ENCODE results near the gene TTYH3. TPM values are rescaled to one million over a fixed set of nuclear protein-coding genes. Genes with fewer than 3 reads are reported as not detected.

Gene TTYH3
- total RNA-seq, 1 donor from 2014 or later = 296 TPM

DNA sequence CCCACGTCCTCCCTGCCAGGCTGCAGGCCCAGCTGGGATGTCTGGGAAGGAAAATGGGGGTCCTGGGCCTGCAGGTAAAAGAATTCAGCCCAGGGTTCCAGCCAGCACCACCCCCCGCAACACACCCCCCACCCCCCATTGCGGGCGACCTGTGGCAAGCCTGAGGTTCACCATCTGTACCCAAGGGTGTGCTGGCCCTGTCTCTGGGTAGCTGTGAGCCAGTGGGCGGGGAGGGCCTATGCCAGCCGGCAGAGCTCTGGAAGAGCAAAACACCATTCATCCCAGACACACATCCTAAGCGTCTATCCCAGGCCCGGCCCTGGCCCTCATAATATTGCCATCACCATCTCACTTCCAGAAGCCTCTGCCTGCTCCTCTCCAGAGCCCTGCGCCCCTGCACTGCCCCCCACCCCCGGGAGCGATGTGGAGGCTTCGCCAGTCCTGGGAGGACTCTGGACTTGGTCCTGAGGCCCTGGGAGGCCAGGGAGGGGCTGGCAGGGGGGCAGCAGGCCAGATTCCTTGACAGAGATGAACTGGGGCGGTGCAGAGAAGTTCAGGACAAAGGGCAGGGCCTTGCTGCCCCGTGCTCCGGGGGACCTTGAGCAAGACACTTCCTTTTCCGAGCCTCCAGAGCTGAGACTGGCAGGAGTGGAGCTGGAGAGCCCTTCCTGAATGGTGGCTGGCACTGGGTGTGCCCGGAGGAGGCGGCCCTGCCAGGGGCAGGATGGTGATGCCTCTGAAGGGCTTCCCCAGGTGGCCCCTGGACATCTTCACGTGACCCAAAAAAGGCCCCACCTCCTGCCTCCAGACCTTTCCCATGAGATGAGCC is 8.7 kb upstream of the TTYH3 start:
- TF ChIP-seq, protein P1, sequence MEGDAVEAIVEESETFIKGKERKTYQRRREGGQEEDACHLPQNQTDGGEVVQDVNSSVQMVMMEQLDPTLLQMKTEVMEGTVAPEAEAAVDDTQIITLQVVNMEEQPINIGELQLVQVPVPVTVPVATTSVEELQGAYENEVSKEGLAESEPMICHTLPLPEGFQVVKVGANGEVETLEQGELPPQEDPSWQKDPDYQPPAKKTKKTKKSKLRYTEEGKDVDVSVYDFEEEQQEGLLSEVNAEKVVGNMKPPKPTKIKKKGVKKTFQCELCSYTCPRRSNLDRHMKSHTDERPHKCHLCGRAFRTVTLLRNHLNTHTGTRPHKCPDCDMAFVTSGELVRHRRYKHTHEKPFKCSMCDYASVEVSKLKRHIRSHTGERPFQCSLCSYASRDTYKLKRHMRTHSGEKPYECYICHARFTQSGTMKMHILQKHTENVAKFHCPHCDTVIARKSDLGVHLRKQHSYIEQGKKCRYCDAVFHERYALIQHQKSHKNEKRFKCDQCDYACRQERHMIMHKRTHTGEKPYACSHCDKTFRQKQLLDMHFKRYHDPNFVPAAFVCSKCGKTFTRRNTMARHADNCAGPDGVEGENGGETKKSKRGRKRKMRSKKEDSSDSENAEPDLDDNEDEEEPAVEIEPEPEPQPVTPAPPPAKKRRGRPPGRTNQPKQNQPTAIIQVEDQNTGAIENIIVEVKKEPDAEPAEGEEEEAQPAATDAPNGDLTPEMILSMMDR (IDR thresholded peaks at IDR 0.05; ENCODE audit: unreplicated experiment) = no peak
- peak overlapping the region; percentile 83 for H3K27ac Mint-ChIP-seq
- no peak overlapping the region for H3K4me3 Mint-ChIP-seq
- peaks cover 58% of the 10 kb centered on the region for H3K4me1 Mint-ChIP-seq
- no peak for DNase-seq (ENCODE audit: low spot score in 2 of 2, unreplicated experiment in 2 of 2)
- H3K27me3 Mint-ChIP-seq (ENCODE audit: low read depth) = no peaks in the 10 kb centered on the region
- H3K9me3 Mint-ChIP-seq = no peaks in the 10 kb centered on the region
- no peaks in the 10 kb centered on the region for H3K36me3 Mint-ChIP-seq

DNA sequence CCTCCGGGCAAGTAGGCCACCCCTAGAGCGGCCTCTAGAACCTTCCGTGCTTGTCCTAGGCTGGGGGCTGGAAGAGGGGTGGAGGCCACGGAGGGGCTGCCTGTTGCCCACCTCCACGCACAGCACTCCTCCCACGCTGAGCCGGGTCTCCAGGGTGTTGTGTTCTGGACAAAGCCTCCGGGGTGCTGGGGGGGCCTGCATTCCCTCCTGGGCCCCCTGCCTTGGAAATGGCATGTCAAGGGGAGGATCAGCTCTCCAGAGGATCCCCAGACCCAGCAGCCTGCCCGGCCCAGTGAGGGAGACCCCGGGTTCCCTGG is 8.1 kb upstream of the TTYH3 start:
- TF ChIP-seq, protein P1 (IDR thresholded peaks at IDR 0.05; ENCODE audit: unreplicated experiment) = no peak
- H3K9me3 Mint-ChIP-seq = no peaks in the 10 kb centered on the region
- no peaks in the 10 kb centered on the region for H3K36me3 Mint-ChIP-seq
- H3K27ac Mint-ChIP-seq = peak overlapping the region; percentile 83
- H3K4me1 Mint-ChIP-seq = peaks cover 56% of the 10 kb centered on the region
- no peak for DNase-seq (ENCODE audit: low spot score in 2 of 2, unreplicated experiment in 2 of 2)
- H3K4me3 Mint-ChIP-seq = no peak overlapping the region
- H3K27me3 Mint-ChIP-seq (ENCODE audit: low read depth) = no peaks in the 10 kb centered on the region

DNA sequence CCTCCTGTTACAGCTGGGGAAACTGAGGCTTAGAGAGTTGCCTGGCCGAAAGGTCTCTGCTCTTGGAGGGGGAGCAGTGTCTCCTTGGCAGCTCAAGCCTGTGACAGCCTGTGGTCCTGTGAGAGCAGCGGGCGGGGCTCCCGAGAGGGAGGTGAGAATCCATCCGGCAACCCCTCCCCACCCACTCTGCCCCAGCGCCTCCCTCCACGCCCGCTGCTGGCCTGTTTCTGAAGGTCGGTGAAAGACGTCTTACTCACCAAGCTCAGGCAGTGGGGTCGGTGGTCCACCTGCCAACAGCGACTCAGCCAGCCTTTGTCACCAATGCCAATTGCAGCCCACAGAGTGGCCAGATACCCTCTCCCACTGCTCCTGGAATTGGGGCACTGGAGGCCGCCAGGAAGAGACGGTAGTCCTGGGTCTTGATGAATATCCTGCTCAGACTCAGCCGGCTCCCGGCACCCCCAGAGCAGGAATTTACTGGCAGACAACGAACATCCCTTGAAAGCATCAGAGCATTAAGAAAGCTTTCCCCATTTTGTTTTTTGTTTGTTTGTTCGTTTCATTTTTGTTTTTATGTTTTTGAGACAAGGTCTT is 7.4 kb upstream of the TTYH3 start:
- H3K27me3 Mint-ChIP-seq (ENCODE audit: low read depth) = no peaks in the 10 kb centered on the region
- TF ChIP-seq, protein P1 (IDR thresholded peaks at IDR 0.05; ENCODE audit: unreplicated experiment) = no peak
- H3K27ac Mint-ChIP-seq = peak overlapping the region; percentile 69
- no peaks in the 10 kb centered on the region for H3K9me3 Mint-ChIP-seq
- H3K4me1 Mint-ChIP-seq = peaks cover 49% of the 10 kb centered on the region
- no peaks in the 10 kb centered on the region for H3K36me3 Mint-ChIP-seq
- no peak overlapping the region for H3K4me3 Mint-ChIP-seq
- DNase-seq (ENCODE audit: low spot score in 2 of 2, unreplicated experiment in 2 of 2) = no peak

DNA sequence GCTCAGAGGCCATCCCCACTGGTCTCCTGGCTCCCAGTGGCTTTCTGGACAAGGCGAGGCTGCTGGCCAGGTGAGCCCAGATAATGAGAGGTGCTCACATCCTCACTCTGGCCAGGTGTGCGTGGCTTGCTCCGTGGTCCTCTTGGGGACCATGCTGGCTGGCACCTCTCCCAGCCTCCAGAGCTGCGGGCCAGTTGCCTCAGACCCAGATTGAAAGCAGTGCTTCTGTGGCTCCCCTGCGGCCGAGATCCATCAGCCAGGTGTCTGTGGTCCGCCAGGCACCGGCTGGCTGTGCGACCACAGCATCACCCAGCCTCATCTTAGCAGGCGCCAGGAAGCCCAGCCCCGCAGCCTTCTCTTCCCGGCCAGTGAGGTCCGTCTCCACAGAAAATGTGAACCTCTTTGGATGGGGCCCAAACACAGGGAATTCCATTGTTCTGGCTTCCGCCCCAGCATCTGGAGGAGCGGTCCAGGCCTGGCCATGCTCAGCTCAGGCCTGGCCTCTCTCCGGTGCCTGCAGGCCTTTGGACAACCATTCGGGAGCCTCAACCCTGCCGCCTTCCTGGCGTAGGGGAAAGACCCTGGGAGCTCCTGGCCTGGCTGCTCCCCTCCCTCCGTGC is 5.2 kb upstream of the TTYH3 start:
- Mint-ChIP-seq H3K27ac (peak overlapping the region; percentile 34), H3K4me1 (peaks cover 36% of the 10 kb centered on the region), H3K36me3 (no peaks in the 10 kb centered on the region), H3K4me3 (no peak overlapping the region), H3K9me3 (no peaks in the 10 kb centered on the region), H3K27me3 (ENCODE audit: low read depth) (no peaks in the 10 kb centered on the region)
- DNase-seq (ENCODE audit: low spot score in 2 of 2, unreplicated experiment in 2 of 2) = no peak
- TF ChIP-seq, protein P1 (IDR thresholded peaks at IDR 0.05; ENCODE audit: unreplicated experiment) = no peak

DNA sequence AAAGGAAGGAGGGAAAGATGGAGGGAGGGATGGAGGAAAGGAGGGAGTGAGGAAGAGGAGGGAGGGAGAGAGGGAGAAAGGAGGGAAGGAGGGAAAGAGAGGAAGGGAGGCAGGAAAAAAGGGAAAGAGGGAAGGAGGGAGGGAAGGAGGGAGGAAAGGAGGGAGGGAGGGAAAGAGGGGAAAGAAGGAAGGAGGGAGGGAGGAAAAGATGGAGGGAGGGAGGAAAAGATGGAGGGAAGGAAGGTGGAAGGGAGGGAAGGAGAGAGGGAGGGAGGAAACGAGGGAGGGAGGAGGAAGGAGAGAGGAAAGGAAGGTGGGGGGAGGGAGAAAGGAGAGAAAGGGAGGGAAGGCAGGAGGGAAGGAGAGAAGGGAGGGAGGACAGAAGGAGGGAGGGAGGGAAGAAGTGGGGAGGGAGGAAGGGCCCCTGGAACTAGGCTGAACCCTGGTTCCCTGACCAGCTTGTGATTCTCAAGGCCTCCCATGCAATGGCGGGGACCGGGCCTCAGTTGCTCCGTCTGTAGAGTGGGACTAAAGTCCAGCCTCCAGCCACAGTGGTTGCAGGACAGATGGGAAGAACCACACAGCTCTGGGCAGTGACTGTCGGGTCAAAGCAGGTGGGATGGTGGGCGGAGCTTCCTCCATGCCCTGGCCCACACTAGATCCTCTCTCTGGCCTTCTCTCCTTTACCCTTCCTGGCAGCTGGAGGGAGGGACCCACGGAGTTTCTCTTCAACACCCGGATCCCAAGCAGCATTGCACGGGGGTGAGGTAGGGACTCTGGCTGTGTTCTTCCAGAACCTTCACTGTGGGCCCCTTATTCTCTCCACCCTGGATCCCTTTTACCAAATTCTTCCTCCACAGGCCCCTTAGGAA is 4.3 kb upstream of the TTYH3 start:
- Mint-ChIP-seq H3K9me3 (no peaks in the 10 kb centered on the region), H3K27me3 (ENCODE audit: low read depth) (no peaks in the 10 kb centered on the region), H3K4me3 (no peak overlapping the region), H3K36me3 (no peaks in the 10 kb centered on the region), H3K27ac (no peak overlapping the region), H3K4me1 (peaks cover 27% of the 10 kb centered on the region)
- no peak for DNase-seq (ENCODE audit: low spot score in 2 of 2, unreplicated experiment in 2 of 2)
- TF ChIP-seq, protein P1 (IDR thresholded peaks at IDR 0.05; ENCODE audit: unreplicated experiment) = no peak

All from mesothelial cell of epicardium (in vitro differentiated cells).